Caco-2 (cell line): ENCODE results near the gene FHOD3. TPM values are rescaled to one million over a fixed set of nuclear protein-coding genes. Genes with fewer than 3 reads are reported as not detected.

Experiments
- Bru-seq: library from RNA; stranded (reverse); fragments of 400-500 nt; gene quantifications from one replicate; lab custom pipeline; 2021; lab: Mats Ljungman, UMichigan
- BruChase-seq, 2 experiments: library from RNA; stranded (reverse); fragments of 400-500 nt; gene quantifications; one replicate each; lab custom pipeline; 2021; lab: Mats Ljungman, UMichigan
- BruUV-seq: library from RNA; stranded (reverse); fragments of 400-500 nt; replicated peaks from 2 replicates; lab custom pipeline; 2021; lab: Mats Ljungman, UMichigan
- CTCF ChIA-PET: fragments of 300-600 bp; sonication (Branson Sonifier 250); formaldehyde crosslinking; loops from one replicate; lab custom pipeline; 2022; ENCODE audit warnings: antibody characterized with exemption; lab: Charles Lee
- POLR2A ChIA-PET: fragments of 300-600 bp; sonication (Branson Sonifier 250); formaldehyde crosslinking; loops from one replicate; lab custom pipeline; 2022; ENCODE audit warnings: antibody characterized with exemption; lab: Charles Lee
- DNase-seq, 2 experiments: peaks; one replicate each; pipeline versions ENCODE4 v3.0.0 to v3.0.0-alpha.2; 2020 to 2022
- H3K27me3 ChIP-seq: replicated peaks from 2 replicates; pipeline ENCODE4 v1.6.0; 2011; ENCODE audit warnings: low read length; ENCODE audit not compliant: control insufficient read depth, insufficient read depth
- H3K36me3 ChIP-seq: 2 replicates; pipeline ENCODE4 v1.5.1; 2011; ENCODE audit warnings: low read length; ENCODE audit not compliant: control insufficient read depth, insufficient read depth
- H3K4me1 ChIP-seq: fragments of 250-450 bp; sonication (Bioruptor Pico); 2 replicates; pipeline ENCODE4 v1.5.1; 2020; ENCODE audit warnings: mild to moderate bottlenecking
- H3K4me3 ChIP-seq: 2 replicates; pipeline ENCODE4 v1.5.1; 2011; ENCODE audit warnings: low read depth, mild to moderate bottlenecking, control low read depth, low read length
- H3K9me3 ChIP-seq: fragments of 250-450 bp; sonication (Bioruptor Pico); 2 replicates; pipeline ENCODE4 v1.5.1; 2020; ENCODE audit warnings: mild to moderate bottlenecking, moderate library complexity
- H3K27ac Mint-ChIP-seq: one replicate; pipeline ENCODE4 v1.8.0; 2022; ENCODE audit warnings: mixed read lengths; ENCODE audit not compliant: unreplicated experiment
- H3K27me3 Mint-ChIP-seq: one replicate; pipeline ENCODE4 v1.8.0; 2022; ENCODE audit warnings: mixed read lengths; ENCODE audit not compliant: insufficient read depth, unreplicated experiment
- H3K36me3 Mint-ChIP-seq: one replicate; pipeline ENCODE4 v1.8.0; 2022; ENCODE audit warnings: mild to moderate bottlenecking, mixed read lengths; ENCODE audit not compliant: insufficient read depth, unreplicated experiment
- H3K4me1 Mint-ChIP-seq: one replicate; pipeline ENCODE4 v1.8.0; 2022; ENCODE audit warnings: low read depth, mixed read lengths; ENCODE audit not compliant: unreplicated experiment
- H3K4me3 Mint-ChIP-seq: one replicate; pipeline ENCODE4 v1.8.0; 2022; ENCODE audit warnings: mild to moderate bottlenecking, moderate library complexity, mixed read lengths; ENCODE audit not compliant: unreplicated experiment
- H3K9me3 Mint-ChIP-seq: one replicate; pipeline ENCODE4 v1.8.0; 2022; ENCODE audit warnings: mixed read lengths; ENCODE audit not compliant: unreplicated experiment
- CTCF ChIP-seq, 2 experiments: fragments of 200-600 bp in 1 of 2; IDR thresholded peaks; 1 replicate in 1 of 2; 2 replicates in 1 of 2; pipeline versions ENCODE4 v1.5.1 to v1.8.0; 2011 to 2022; ENCODE audit warnings: antibody characterized with exemption in 1 of 2, control low read depth in 1 of 2, inconsistent platforms in 1 of 2, low read depth in 1 of 2, low read length in 1 of 2, mild to moderate bottlenecking in 1 of 2, moderate library complexity in 1 of 2; ENCODE audit not compliant: insufficient read depth in 1 of 2, severe bottlenecking in 1 of 2, unreplicated experiment in 1 of 2
- intact Hi-C: fragments of 100-400 bp; cut with micrococcal nuclease; formaldehyde crosslinking; loops from one replicate; pipeline ENCODE4 v1.10.0; 2022; ENCODE audit not compliant: unreplicated experiment
- long read RNA-seq: library from polyadenylated mRNA; stranded (forward); transcript quantifications from one replicate; pipeline ENCODE4 v2.0.0, GENCODE V29; 2022
- total RNA-seq: library from RNA; stranded (reverse); gene quantifications from 2 replicates; pipeline ENCODE4 v1.2.3, GENCODE V29; 2022

FHOD3 gene
- total RNA-seq: 0.07 TPM in 1 of 2 replicates, not detected in the other
- Bru-seq, nascent RNA: percentile 5 among the genes with signal in this experiment
- percentile 6 among the genes with signal in this experiment for BruChase-seq, experiment 1, labeled RNA remaining after a 2-hour chase
- BruChase-seq, experiment 2, labeled RNA remaining after a 6-hour chase: percentile 4 among the genes with signal in this experiment
- long read RNA-seq: 0 reads

- no peaks in the 10 kb centered on the region for H3K27me3 ChIP-seq
- no peaks in the 10 kb centered on the region for H3K36me3 ChIP-seq
- H3K27me3 Mint-ChIP-seq: peaks cover 8% of the 10 kb centered on the region
- no peaks in the 10 kb centered on the region for H3K36me3 Mint-ChIP-seq
- ChIA-PET CTCF (no interaction called here), POLR2A (interaction anchor here (0.7 kb wide), 1 partner anchor 113 kb away, joined by 3 read pairs; no protein-coding TSS in a partner anchor)
- BruUV-seq: no TSS peak
- no peak within 1 kb of the TSS for H3K27ac Mint-ChIP-seq
- no peak for TF ChIP-seq CTCF (IDR thresholded peaks at IDR 0.05; ENCODE audit: insufficient read depth in 1 of 2, low read depth in 1 of 2, low read length in 1 of 2, severe bottlenecking in 1 of 2, unreplicated experiment in 1 of 2)
- peak within 1 kb of the TSS; percentile 26 for H3K4me3 ChIP-seq
- H3K9me3 Mint-ChIP-seq: no peaks in the 10 kb centered on the region
- peak; percentile 44 to 55 for DNase-seq
- H3K4me3 Mint-ChIP-seq: no peak within 1 kb of the TSS
- H3K4me1 Mint-ChIP-seq: no peaks in the 10 kb centered on the region
- no peaks in the 10 kb centered on the region for H3K4me1 ChIP-seq
- intact Hi-C loops: loop anchor here (2.0 kb wide), 1 partner anchor 275 kb away; no protein-coding TSS in a partner anchor
- no peaks in the 10 kb centered on the region for H3K9me3 ChIP-seq
Observed at GRCh38 chr18:36297417-36298125, at the start of gene FHOD3. FHOD3 (plus strand) TSS chr18:36297713; CDS start chr18:36297836, 123 bp downstream.

GRCh38 chr18:36249392-36249791 lies 48.1 kb upstream of the FHOD3 start:
- no peak overlapping the region for H3K4me3 Mint-ChIP-seq
- H3K27ac Mint-ChIP-seq: no peak overlapping the region
- peaks cover 1% of the 10 kb centered on the region for H3K9me3 Mint-ChIP-seq
- peaks cover 6% of the 10 kb centered on the region for H3K4me1 Mint-ChIP-seq
- BruUV-seq: no TSS peak
- POLR2A ChIA-PET: no interaction called here
- no peaks in the 10 kb centered on the region for H3K27me3 Mint-ChIP-seq
- intact Hi-C loops: no loop called here
- DNase-seq: no peak
- H3K27me3 ChIP-seq: no peaks in the 10 kb centered on the region
- no peaks in the 10 kb centered on the region for H3K36me3 ChIP-seq
- no peak for TF ChIP-seq CTCF (IDR thresholded peaks at IDR 0.05; ENCODE audit: insufficient read depth in 1 of 2, low read depth in 1 of 2, low read length in 1 of 2, severe bottlenecking in 1 of 2, unreplicated experiment in 1 of 2)
- no peak overlapping the region for H3K4me3 ChIP-seq
- H3K36me3 Mint-ChIP-seq: peaks cover 6% of the 10 kb centered on the region
- H3K4me1 ChIP-seq: no peaks in the 10 kb centered on the region
- H3K9me3 ChIP-seq: no peaks in the 10 kb centered on the region; the same call in 1 of the 2 replicates
- CTCF ChIA-PET: no interaction called here

- Histone ChIP-seq H3K36me3 (no peaks in the 10 kb centered on the region), H3K4me3 (no peak overlapping the region), H3K9me3 (no peaks in the 10 kb centered on the region), H3K4me1 (no peaks in the 10 kb centered on the region), H3K27me3 (no peaks in the 10 kb centered on the region)
- CTCF ChIA-PET: no interaction called here
- intact Hi-C loops: no loop called here
- Mint-ChIP-seq H3K9me3 (no peaks in the 10 kb centered on the region), H3K36me3 (peaks cover 6% of the 10 kb centered on the region), H3K27ac (no peak overlapping the region), H3K4me1 (peaks cover 6% of the 10 kb centered on the region), H3K4me3 (no peak overlapping the region), H3K27me3 (no peaks in the 10 kb centered on the region)
- POLR2A ChIA-PET: no interaction called here
- TF ChIP-seq CTCF (IDR thresholded peaks at IDR 0.05; ENCODE audit: insufficient read depth in 1 of 2, low read depth in 1 of 2, low read length in 1 of 2, severe bottlenecking in 1 of 2, unreplicated experiment in 1 of 2): no peak
- BruUV-seq: no TSS peak
- no peak for DNase-seq
Observed at GRCh38 chr18:36250827-36251226, 46.7 kb upstream of the FHOD3 start.
